ENCODE data around the gene MRPS9.

The MRPS9 gene

DNA sequence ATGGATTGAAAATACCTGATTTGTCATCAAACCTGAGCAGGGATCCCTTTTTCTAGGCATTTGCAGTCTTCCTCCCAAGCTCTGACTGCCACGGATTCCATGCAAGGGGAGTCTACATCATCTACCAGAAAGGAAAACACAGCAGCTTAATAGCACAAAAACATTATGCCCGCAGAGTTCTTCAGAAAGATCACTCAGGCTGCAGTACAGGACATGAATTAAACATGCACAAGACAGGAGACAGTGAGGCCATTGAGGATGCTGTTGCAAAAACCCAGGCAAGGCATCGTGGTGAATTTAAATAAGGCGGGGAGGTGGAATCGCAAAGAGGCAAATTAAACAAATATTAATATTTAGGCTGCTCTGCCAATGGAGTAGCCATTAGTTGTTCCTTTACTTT lies 88.5 kb downstream of the MRPS9 start:
- no peak for DNase-seq

GRCh38 chr2:105127289-105127915 lies 89.5 kb downstream of the MRPS9 start:
- no peak for DNase-seq

GRCh38 chr2:105129722-105130232 lies 91.9 kb downstream of the MRPS9 start:
- DNase-seq, result no peak

DNA sequence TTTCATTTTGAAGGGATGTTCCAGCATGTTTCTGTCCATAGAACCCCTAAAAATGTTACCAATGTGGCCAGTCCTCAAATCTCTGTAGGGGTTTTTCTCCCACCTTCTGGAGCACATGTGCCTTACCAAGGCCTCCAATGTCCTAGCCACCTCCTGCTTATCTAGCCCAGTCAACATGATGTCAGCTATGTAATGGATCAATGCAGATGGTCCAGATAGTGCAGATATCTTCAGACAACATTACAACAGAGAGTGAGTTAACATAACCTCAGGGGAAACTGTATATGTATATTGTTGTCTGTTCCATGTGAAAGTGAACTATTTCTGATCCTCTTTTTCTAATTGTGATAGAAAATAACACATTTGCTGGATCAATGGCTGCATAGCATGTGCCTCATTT lies 92.7 kb downstream of the MRPS9 start:
- DNase-seq, result no peak

- DNase-seq, result no peak
Measured at GRCh38 chr2:105134081-105134480, 96.2 kb downstream of the MRPS9 start.

DNA sequence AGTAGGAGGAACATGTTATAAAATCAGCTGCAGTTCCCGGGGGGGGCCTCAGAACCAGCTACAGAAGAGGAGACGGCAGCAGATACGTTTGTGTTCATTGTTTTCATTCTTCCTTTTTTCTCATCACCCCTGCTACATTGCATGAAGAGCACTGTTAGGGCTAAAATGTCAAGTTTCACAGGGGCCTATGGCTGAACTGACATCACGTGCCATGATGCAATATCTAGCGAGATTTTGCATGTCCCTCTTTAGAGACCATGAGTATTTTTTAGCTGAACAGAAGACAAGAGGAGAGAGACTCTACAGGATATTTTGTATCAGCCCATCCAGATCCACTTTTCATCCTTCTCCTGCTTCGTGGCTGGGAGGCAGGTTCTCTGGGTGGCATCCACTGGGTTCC lies 97.6 kb downstream of the MRPS9 start:
- DNase-seq, result no peak

GRCh38 chr2:105136394-105136793 lies 98.5 kb downstream of the MRPS9 start:
- DNase-seq, result no peak

GRCh38 chr2:105138643-105139042 lies 100.8 kb downstream of the MRPS9 start:
- DNase-seq, result no peak

- no peak for DNase-seq
Measured at GRCh38 chr2:105139556-105140239, 101.8 kb downstream of the MRPS9 start.

DNA sequence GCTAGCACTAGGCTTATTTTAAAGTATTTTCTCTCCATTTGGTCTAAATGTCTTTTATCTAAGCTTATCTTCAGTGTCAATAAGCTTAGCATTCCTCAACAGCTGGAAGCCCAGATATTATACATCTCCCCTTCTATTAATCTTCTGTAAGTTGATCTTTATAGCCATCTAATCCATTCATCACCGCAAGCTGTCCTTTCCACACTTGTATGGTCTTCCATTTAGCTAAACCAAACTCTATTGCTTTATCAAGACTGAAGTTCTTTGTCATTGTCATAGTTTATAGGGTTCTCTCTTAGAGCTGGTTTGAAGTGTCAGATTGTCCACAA lies 102.3 kb downstream of the MRPS9 start:
- no peak for DNase-seq

GRCh38 chr2:105141099-105141614 lies 103.3 kb downstream of the MRPS9 start:
- DNase-seq, result no peak

GRCh38 chr2:105142239-105142638 lies 104.4 kb downstream of the MRPS9 start:
- no peak for DNase-seq

DNA sequence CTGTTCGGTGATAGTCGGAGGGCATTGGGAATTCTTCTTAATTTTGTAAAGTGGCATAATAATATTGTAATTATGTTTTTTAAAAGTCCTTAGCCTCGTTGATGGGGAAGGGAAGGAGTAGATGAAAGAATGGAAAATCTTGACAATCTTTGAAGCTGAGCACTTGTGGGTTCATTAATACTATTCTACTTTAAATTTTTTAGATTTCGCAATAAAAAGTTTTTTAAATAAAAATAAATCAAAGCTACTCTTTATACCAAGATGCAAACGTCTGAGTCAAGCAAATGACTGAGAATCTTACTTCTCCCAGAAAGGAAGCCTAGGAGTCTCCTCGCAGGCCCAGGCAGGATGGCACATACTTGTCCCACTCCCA lies 105.2 kb downstream of the MRPS9 start:
- DNase-seq, result no peak

DNA sequence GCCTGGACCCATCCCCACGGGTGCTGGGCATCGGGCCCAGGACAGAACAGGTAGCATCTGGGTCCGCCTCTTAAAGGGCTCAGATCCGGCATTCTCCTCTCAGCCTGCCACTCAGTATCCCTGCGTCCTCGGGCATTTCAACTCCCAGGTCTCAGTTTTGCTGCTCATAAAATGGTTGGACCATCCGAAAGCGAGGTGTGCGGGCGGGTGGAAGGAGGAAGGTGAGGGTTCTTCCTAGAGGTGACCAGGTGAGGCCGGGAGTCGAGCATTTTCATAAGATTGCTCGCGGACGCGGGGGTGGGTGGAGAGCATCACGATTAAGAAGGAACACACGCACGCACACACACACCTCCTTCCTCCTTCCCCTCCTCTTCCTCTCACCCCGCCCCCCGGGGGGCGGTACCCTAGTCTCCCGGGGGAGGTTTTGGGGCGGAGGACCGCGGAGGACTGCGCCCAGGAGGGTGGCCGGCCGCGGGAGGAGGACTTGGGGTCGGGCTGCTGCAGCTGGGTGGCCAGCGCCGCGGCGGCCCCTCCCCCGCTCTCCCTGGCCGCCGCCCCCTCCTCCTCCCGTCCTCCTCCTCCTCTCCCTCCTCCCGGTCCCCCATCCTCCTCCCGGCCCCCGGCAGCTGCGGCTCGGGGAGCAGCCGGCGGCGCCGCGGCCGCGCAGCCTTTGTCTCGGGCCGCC lies 105.7 kb downstream of the MRPS9 start:
- DNase-seq, result no peak

DNA sequence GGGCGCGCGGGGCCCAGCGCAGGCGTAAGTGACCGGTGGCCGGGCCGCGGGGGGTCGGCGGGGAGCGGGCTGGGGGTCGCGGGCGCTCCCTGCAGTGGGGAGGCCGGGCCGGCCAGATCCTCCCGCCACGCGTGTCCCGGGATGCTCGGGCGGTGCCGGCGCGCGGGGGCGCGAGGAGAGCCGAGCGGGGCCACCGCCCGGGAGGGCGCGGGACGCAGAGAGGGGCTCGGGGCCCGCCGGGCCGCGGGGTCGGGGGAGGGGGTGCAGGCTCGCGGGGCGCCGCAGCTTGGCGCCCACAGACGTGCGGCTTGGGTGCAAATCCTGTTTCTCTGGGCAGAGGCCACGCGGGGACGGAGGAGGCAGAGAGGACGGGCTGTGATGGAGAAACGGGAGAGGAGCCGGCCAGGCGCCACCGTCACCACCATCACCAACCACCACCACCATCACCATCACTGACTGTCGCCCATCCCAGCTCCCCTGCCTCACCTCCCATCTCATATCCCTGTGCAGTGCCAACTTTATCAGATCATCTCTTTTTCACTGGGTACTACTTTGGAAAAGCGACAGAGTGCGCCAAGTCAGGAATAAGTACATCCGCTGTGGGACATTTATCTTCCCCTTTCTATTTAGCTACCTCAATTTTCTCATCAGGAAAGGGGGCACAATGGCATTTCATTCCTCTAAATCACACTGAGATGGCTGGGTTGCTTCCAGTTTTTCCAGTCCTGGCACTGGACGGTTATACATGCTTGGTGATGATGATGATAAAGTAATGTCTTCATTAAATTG lies 106.5 kb downstream of the MRPS9 start:
- no peak for DNase-seq

DNA sequence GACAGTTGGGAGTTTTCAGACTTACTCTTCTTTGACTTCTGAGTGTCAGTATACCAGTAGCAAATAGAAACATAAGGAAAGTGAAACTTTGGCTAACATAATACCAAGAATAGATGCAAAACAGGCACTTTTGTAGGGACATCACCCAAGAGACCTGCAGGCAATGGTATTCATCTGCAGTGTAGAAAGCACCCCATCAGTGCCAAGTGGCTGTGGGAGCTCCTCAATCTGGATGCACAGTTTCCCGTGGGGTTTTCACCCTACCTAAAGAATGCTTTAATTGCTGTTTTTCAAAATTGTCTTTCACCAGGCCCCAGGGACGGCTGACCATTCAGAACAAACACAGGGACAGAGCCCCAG lies 107.1 kb downstream of the MRPS9 start:
- DNase-seq, result no peak

GRCh38 chr2:105149272-105149671 lies 111.4 kb downstream of the MRPS9 start:
- no peak for DNase-seq

Data from cerebellar nuclear complex (tissue), 1 donor.